ENCODE measurements around the gene RHO. TPM values are rescaled to one million over a fixed set of nuclear protein-coding genes. Genes with fewer than 3 reads are reported as not detected.

Gene RHO
- total RNA-seq, 1 experiment from 2014 or later = not detected

- in situ Hi-C loops (cut with HindIII; ENCODE audit: low sequenced_read_pairs) = no loop called here
- DNase-seq (ENCODE audit: low spot score) = no peak
Measured at GRCh38 chr3:129518038-129518561, 10.3 kb upstream of the RHO start.

- DNase-seq (ENCODE audit: low spot score) = no peak
- in situ Hi-C loops (cut with HindIII; ENCODE audit: low sequenced_read_pairs) = no loop called here
Measured at GRCh38 chr3:129518581-129518980, 9.9 kb upstream of the RHO start.

- in situ Hi-C loops (cut with HindIII; ENCODE audit: low sequenced_read_pairs) = no loop called here
- no peak for DNase-seq (ENCODE audit: low spot score)
Measured at GRCh38 chr3:129519449-129519848, 9.0 kb upstream of the RHO start.

GRCh38 chr3:129519896-129520715 lies 8.3 kb upstream of the RHO start:
- no peak for DNase-seq (ENCODE audit: low spot score)
- in situ Hi-C loops (cut with HindIII; ENCODE audit: low sequenced_read_pairs) = no loop called here

- no peak for DNase-seq (ENCODE audit: low spot score)
- in situ Hi-C loops (cut with HindIII; ENCODE audit: low sequenced_read_pairs) = no loop called here
Measured at GRCh38 chr3:129520960-129521359, 7.5 kb upstream of the RHO start.

GRCh38 chr3:129521611-129522010 lies 6.8 kb upstream of the RHO start:
- in situ Hi-C loops (cut with HindIII; ENCODE audit: low sequenced_read_pairs) = no loop called here
- no peak for DNase-seq (ENCODE audit: low spot score)

GRCh38 chr3:129522953-129523352 lies 5.5 kb upstream of the RHO start:
- in situ Hi-C loops (cut with HindIII; ENCODE audit: low sequenced_read_pairs) = no loop called here
- no peak for DNase-seq (ENCODE audit: low spot score)

GRCh38 chr3:129524081-129524480 lies 4.4 kb upstream of the RHO start:
- no peak for DNase-seq (ENCODE audit: low spot score)
- in situ Hi-C loops (cut with HindIII; ENCODE audit: low sequenced_read_pairs) = no loop called here

GRCh38 chr3:129525341-129525968 lies 3.0 kb upstream of the RHO start:
- DNase-seq (ENCODE audit: low spot score) = no peak
- in situ Hi-C loops (cut with HindIII; ENCODE audit: low sequenced_read_pairs) = no loop called here

- no peak for DNase-seq (ENCODE audit: low spot score)
- in situ Hi-C loops (cut with HindIII; ENCODE audit: low sequenced_read_pairs) = no loop called here
Measured at GRCh38 chr3:129526121-129526900, 2.1 kb upstream of the RHO start.

GRCh38 chr3:129527262-129527661 lies 1.2 kb upstream of the RHO start:
- no peak for DNase-seq (ENCODE audit: low spot score)
- in situ Hi-C loops (cut with HindIII; ENCODE audit: low sequenced_read_pairs) = no loop called here

- no peak for DNase-seq (ENCODE audit: low spot score)
- in situ Hi-C loops (cut with HindIII; ENCODE audit: low sequenced_read_pairs) = no loop called here
Measured at GRCh38 chr3:129529436-129530210, 1.2 kb downstream of the RHO start.

GRCh38 chr3:129530251-129530791 lies 1.9 kb downstream of the RHO start:
- no peak for DNase-seq (ENCODE audit: low spot score)
- in situ Hi-C loops (cut with HindIII; ENCODE audit: low sequenced_read_pairs) = no loop called here

- no peak for DNase-seq (ENCODE audit: low spot score)
- in situ Hi-C loops (cut with HindIII; ENCODE audit: low sequenced_read_pairs) = no loop called here
Measured at GRCh38 chr3:129530821-129531220, 2.4 kb downstream of the RHO start.

- no peak for DNase-seq (ENCODE audit: low spot score)
Measured at GRCh38 chr3:129531699-129532098, 3.3 kb downstream of the RHO start.

GRCh38 chr3:129532261-129532660 lies 3.8 kb downstream of the RHO start:
- no peak for DNase-seq (ENCODE audit: low spot score)
- in situ Hi-C loops (cut with HindIII; ENCODE audit: low sequenced_read_pairs) = no loop called here

More at GRCh38 chr3:129531699-129532098, 3.3 kb downstream of the RHO start:
- in situ Hi-C loops (cut with HindIII; ENCODE audit: low sequenced_read_pairs) = no loop called here

- no peak for DNase-seq (ENCODE audit: low spot score)
- in situ Hi-C loops (cut with HindIII; ENCODE audit: low sequenced_read_pairs) = no loop called here
Measured at GRCh38 chr3:129533406-129533805, 5.0 kb downstream of the RHO start.

- DNase-seq (ENCODE audit: low spot score) = no peak
- in situ Hi-C loops (cut with HindIII; ENCODE audit: low sequenced_read_pairs) = no loop called here
Measured at GRCh38 chr3:129534428-129535027, 6.1 kb downstream of the RHO start.
